Measurements from ENCODE around the gene PSMD3.

The PSMD3 gene

GRCh38 chr17:39960524-39961041 lies 20.0 kb upstream of the PSMD3 start:
- TF ChIP-seq ZBTB7A (IDR thresholded peaks at IDR 0.05; ENCODE audit: low read depth): no peak
- no peak for TF ChIP-seq YY1 (IDR thresholded peaks at IDR 0.05; ENCODE audit: low read depth)
- no peak for TF ChIP-seq USF1 (IDR thresholded peaks at IDR 0.05)

GRCh38 chr17:39962642-39963220 lies 17.9 kb upstream of the PSMD3 start, which contains the start of gene GSDMA:
Gene GSDMA (plus strand): TSS chr17:39963004. CDS start chr17:39965688, 2,684 bp downstream.
- TF ChIP-seq EGR1 (IDR thresholded peaks at IDR 0.05): no peak
- TF ChIP-seq TCF12 (IDR thresholded peaks at IDR 0.05; ENCODE audit: low read depth): no peak
- no peak for TF ChIP-seq USF1 (IDR thresholded peaks at IDR 0.05)
- no peak for TF ChIP-seq REST (IDR thresholded peaks at IDR 0.05; ENCODE audit: low read depth)
- TF ChIP-seq EP300 (IDR thresholded peaks at IDR 0.05; ENCODE audit: borderline replicate concordance): no peak
- no peak for TF ChIP-seq TEAD4 (IDR thresholded peaks at IDR 0.05)

- no peak for TF ChIP-seq TEAD4 (IDR thresholded peaks at IDR 0.05)
- TF ChIP-seq EGR1 (IDR thresholded peaks at IDR 0.05): no peak
- no peak for TF ChIP-seq EP300 (IDR thresholded peaks at IDR 0.05; ENCODE audit: borderline replicate concordance)
- no peak for TF ChIP-seq ZBTB7A (IDR thresholded peaks at IDR 0.05; ENCODE audit: low read depth)
- no peak for TF ChIP-seq FOXM1 (IDR thresholded peaks at IDR 0.05; ENCODE audit: borderline replicate concordance, low read depth)
- TF ChIP-seq MAX (IDR thresholded peaks at IDR 0.05): no peak
- no peak for TF ChIP-seq NFIC (IDR thresholded peaks at IDR 0.05)
- TF ChIP-seq YY1 (IDR thresholded peaks at IDR 0.05; ENCODE audit: low read depth): no peak
- no peak for TF ChIP-seq REST (IDR thresholded peaks at IDR 0.05; ENCODE audit: low read depth)
- no peak for TF ChIP-seq USF1 (IDR thresholded peaks at IDR 0.05)
- TF ChIP-seq CEBPB (IDR thresholded peaks at IDR 0.05): no peak
- no peak for TF ChIP-seq CREB1 (IDR thresholded peaks at IDR 0.05; ENCODE audit: low read depth)
- no peak for TF ChIP-seq TCF12 (IDR thresholded peaks at IDR 0.05; ENCODE audit: low read depth)
- TF ChIP-seq TAF1 (IDR thresholded peaks at IDR 0.05; ENCODE audit: low read depth): no peak
- no peak for TF ChIP-seq RAD21 (IDR thresholded peaks at IDR 0.05; ENCODE audit: low read depth)
Measured at GRCh38 chr17:39963829-39964228, 16.8 kb upstream of the PSMD3 start.

- no peak for TF ChIP-seq YY1 (IDR thresholded peaks at IDR 0.05; ENCODE audit: low read depth)
- no peak for TF ChIP-seq EGR1 (IDR thresholded peaks at IDR 0.05)
- no peak for TF ChIP-seq TEAD4 (IDR thresholded peaks at IDR 0.05)
- no peak for TF ChIP-seq CREB1 (IDR thresholded peaks at IDR 0.05; ENCODE audit: low read depth)
- no peak for TF ChIP-seq REST (IDR thresholded peaks at IDR 0.05; ENCODE audit: low read depth)
- TF ChIP-seq FOXM1 (IDR thresholded peaks at IDR 0.05; ENCODE audit: borderline replicate concordance, low read depth): no peak
- TF ChIP-seq TAF1 (IDR thresholded peaks at IDR 0.05; ENCODE audit: low read depth): no peak
- TF ChIP-seq MAX (IDR thresholded peaks at IDR 0.05): no peak
- no peak for TF ChIP-seq ZBTB7A (IDR thresholded peaks at IDR 0.05; ENCODE audit: low read depth)
- TF ChIP-seq CEBPB (IDR thresholded peaks at IDR 0.05): no peak
- no peak for TF ChIP-seq RAD21 (IDR thresholded peaks at IDR 0.05; ENCODE audit: low read depth)
- TF ChIP-seq USF1 (IDR thresholded peaks at IDR 0.05): no peak
- TF ChIP-seq NFIC (IDR thresholded peaks at IDR 0.05): no peak
- TF ChIP-seq TCF12 (IDR thresholded peaks at IDR 0.05; ENCODE audit: low read depth): no peak
- TF ChIP-seq EP300 (IDR thresholded peaks at IDR 0.05; ENCODE audit: borderline replicate concordance): no peak
Measured at GRCh38 chr17:39965017-39965699, 15.4 kb upstream of the PSMD3 start.

All from Ishikawa (cell line).